Measurements from ENCODE around the gene AK4. TPM values are rescaled to one million over a fixed set of nuclear protein-coding genes. Genes with fewer than 3 reads are reported as not detected.

AK4 gene
- total RNA-seq, 3 donors from 2014 or later (not counting 1 experiment from before 2014, with no cell fraction given), result 0.32 to 1.6 (median 0.75) TPM

GRCh38 chr1:65170511-65171142, 22.6 kb downstream of the AK4 start:
- H3K27me3 ChIP-seq (ENCODE audit: control insufficient read depth, insufficient read depth, low read length), result no peaks in the 10 kb centered on the region
- 57% methylated on average over 10 of the region's 10 CpGs for WGBS (ENCODE audit: insufficient coverage)
- H3K27ac ChIP-seq (ENCODE audit: low read length), result no peak overlapping the region
- intact Hi-C loops (cut with micrococcal nuclease), result no loop called here
- ATAC-seq (no peak), DNase-seq (no peak)
- H3K36me3 ChIP-seq (ENCODE audit: control insufficient read depth, insufficient read depth, low read length), result no peaks in the 10 kb centered on the region
- no peaks in the 10 kb centered on the region for H3K4me1 Mint-ChIP-seq
- no peak overlapping the region for H3K4me3 ChIP-seq (ENCODE audit: low read length)
- peaks cover 5 to 22% of the 10 kb centered on the region in 2 donors for H3K27me3 Mint-ChIP-seq (ENCODE audit: low read depth in 2 of 2)
- H3K4me3 Mint-ChIP-seq, result no peak overlapping the region
- no peak overlapping the region for H3K27ac Mint-ChIP-seq
- H3K36me3 Mint-ChIP-seq, result no peaks in the 10 kb centered on the region
- H3K9me3 Mint-ChIP-seq, result no peaks in the 10 kb centered on the region
- TF ChIP-seq, protein P1, sequence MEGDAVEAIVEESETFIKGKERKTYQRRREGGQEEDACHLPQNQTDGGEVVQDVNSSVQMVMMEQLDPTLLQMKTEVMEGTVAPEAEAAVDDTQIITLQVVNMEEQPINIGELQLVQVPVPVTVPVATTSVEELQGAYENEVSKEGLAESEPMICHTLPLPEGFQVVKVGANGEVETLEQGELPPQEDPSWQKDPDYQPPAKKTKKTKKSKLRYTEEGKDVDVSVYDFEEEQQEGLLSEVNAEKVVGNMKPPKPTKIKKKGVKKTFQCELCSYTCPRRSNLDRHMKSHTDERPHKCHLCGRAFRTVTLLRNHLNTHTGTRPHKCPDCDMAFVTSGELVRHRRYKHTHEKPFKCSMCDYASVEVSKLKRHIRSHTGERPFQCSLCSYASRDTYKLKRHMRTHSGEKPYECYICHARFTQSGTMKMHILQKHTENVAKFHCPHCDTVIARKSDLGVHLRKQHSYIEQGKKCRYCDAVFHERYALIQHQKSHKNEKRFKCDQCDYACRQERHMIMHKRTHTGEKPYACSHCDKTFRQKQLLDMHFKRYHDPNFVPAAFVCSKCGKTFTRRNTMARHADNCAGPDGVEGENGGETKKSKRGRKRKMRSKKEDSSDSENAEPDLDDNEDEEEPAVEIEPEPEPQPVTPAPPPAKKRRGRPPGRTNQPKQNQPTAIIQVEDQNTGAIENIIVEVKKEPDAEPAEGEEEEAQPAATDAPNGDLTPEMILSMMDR (IDR thresholded peaks at IDR 0.05), result no peak
- no peaks in the 10 kb centered on the region for H3K4me1 ChIP-seq (ENCODE audit: control insufficient read depth, insufficient read depth, low read length)
- H3K9me3 ChIP-seq (ENCODE audit: control insufficient read depth, insufficient read depth, low read length), result no peaks in the 10 kb centered on the region

- DNase-seq (no peak), ATAC-seq (no peak)
- intact Hi-C loops (cut with micrococcal nuclease), result no loop called here
- WGBS (ENCODE audit: insufficient coverage), result 86% methylated on average over 14 of the region's 14 CpGs
- H3K4me1 ChIP-seq (ENCODE audit: control insufficient read depth, insufficient read depth, low read length), result no peaks in the 10 kb centered on the region
- TF ChIP-seq, protein P1 (IDR thresholded peaks at IDR 0.05), result no peak
- Mint-ChIP-seq H3K27ac (no peak overlapping the region), H3K9me3 (no peaks in the 10 kb centered on the region), H3K27me3 (ENCODE audit: low read depth in 2 of 2) (peaks cover 2 to 16% of the 10 kb centered on the region in 2 donors), H3K4me1 (no peaks in the 10 kb centered on the region), H3K36me3 (no peaks in the 10 kb centered on the region), H3K4me3 (no peak overlapping the region)
- no peaks in the 10 kb centered on the region for H3K36me3 ChIP-seq (ENCODE audit: control insufficient read depth, insufficient read depth, low read length)
- H3K27ac ChIP-seq (ENCODE audit: low read length), result no peak overlapping the region
- no peaks in the 10 kb centered on the region for H3K9me3 ChIP-seq (ENCODE audit: control insufficient read depth, insufficient read depth, low read length)
- no peak overlapping the region for H3K4me3 ChIP-seq (ENCODE audit: low read length)
- H3K27me3 ChIP-seq (ENCODE audit: control insufficient read depth, insufficient read depth, low read length), result no peaks in the 10 kb centered on the region
These were observed 25.1 kb downstream of the AK4 start for GRCh38 chr1:65172936-65173690.

DNA sequence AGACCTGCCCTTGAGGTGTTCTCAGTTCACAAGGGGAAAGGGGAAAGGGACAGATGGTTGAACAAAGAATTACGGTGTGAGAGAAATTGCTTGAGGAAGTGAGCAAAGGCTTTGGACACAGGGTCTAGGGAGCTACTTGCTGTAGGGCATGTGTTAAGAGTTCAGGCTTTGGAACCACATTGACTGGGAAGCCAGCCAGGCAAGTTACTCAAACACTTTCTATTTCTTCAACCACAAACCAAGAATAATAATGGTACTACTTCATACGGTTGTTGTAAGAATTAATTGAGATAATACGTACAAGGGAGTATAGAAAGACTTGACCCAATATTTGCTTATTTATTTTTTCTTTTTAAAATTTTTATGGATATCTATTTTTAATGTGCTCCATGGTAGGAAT, 26.6 kb downstream of the AK4 start:
- Histone ChIP-seq H3K27me3 (ENCODE audit: control insufficient read depth, insufficient read depth, low read length) (no peaks in the 10 kb centered on the region), H3K4me3 (ENCODE audit: low read length) (no peak overlapping the region), H3K36me3 (ENCODE audit: control insufficient read depth, insufficient read depth, low read length) (no peaks in the 10 kb centered on the region), H3K9me3 (ENCODE audit: control insufficient read depth, insufficient read depth, low read length) (no peaks in the 10 kb centered on the region), H3K27ac (ENCODE audit: low read length) (no peak overlapping the region), H3K4me1 (ENCODE audit: control insufficient read depth, insufficient read depth, low read length) (no peaks in the 10 kb centered on the region)
- intact Hi-C loops (cut with micrococcal nuclease), result no loop called here
- Mint-ChIP-seq H3K27ac (no peak overlapping the region), H3K9me3 (no peaks in the 10 kb centered on the region), H3K36me3 (no peaks in the 10 kb centered on the region), H3K4me1 (no peaks in the 10 kb centered on the region), H3K27me3 (ENCODE audit: low read depth in 2 of 2) (peaks cover 6 to 8% of the 10 kb centered on the region in 2 donors), H3K4me3 (no peak overlapping the region)
- TF ChIP-seq, protein P1 (IDR thresholded peaks at IDR 0.05), result no peak
- WGBS (ENCODE audit: insufficient coverage), result 7% methylated on average over 1 of the region's 3 CpGs
- DNase-seq, result no peak
- ATAC-seq, result no peak

All from natural killer cell (primary cell).